Glutamatergic neuron (in vitro differentiated cells): ENCODE results near the gene SF3B2. TPM values are rescaled to one million over a fixed set of nuclear protein-coding genes. Genes with fewer than 3 reads are reported as not detected.
A peak's percentile ranks its signal among the peaks of the same experiment; 100 is the strongest.

Experiments used
- DNase-seq: peaks from one replicate; pipeline ENCODE4 v3.0.0; 2022
- H3K27ac Mint-ChIP-seq: one replicate; pipeline ENCODE4 v1.8.0; 2020; ENCODE audit warnings: mild to moderate bottlenecking, mixed read lengths, inconsistent platforms; ENCODE audit not compliant: unreplicated experiment
- H3K27me3 Mint-ChIP-seq: one replicate; pipeline ENCODE4 v1.8.0; 2020; ENCODE audit warnings: mild to moderate bottlenecking, moderate library complexity, mixed read lengths, inconsistent platforms; ENCODE audit not compliant: unreplicated experiment
- H3K36me3 Mint-ChIP-seq: one replicate; pipeline ENCODE4 v1.8.0; 2020; ENCODE audit warnings: mild to moderate bottlenecking, mixed read lengths, inconsistent platforms; ENCODE audit not compliant: unreplicated experiment
- H3K4me1 Mint-ChIP-seq: one replicate; pipeline ENCODE4 v1.8.0; 2020; ENCODE audit warnings: mild to moderate bottlenecking, low read depth, mixed read lengths, inconsistent platforms; ENCODE audit not compliant: unreplicated experiment
- H3K4me3 Mint-ChIP-seq: one replicate; pipeline ENCODE4 v1.8.0; 2020; ENCODE audit warnings: mild to moderate bottlenecking, mixed read lengths, inconsistent platforms; ENCODE audit not compliant: unreplicated experiment
- H3K9me3 Mint-ChIP-seq: one replicate; pipeline ENCODE4 v1.8.0; 2020; ENCODE audit warnings: mild to moderate bottlenecking, moderate library complexity, mixed read lengths, inconsistent platforms; ENCODE audit not compliant: unreplicated experiment
- CTCF ChIP-seq: fragments of 200-600 bp; sonication (generic); IDR thresholded peaks from one replicate; pipeline ENCODE4 v1.5.0; 2021; ENCODE audit not compliant: partially characterized antibody, unreplicated experiment
- total RNA-seq: library from RNA; stranded (reverse); fragmentation: NEBNext Ultra II Directional; extraction: Animal tissue kit (Norgen Biotek cat#: 25700); gene quantifications from one replicate; pipeline ENCODE4 v1.2.1, GENCODE V29; 2021; ENCODE audit not compliant: unreplicated experiment

SF3B2 gene
- total RNA-seq, 1 donor from 2014 or later: 187 TPM

- TF ChIP-seq CTCF: peak; percentile 96
- Mint-ChIP-seq H3K4me3 (no peak overlapping the region), H3K4me1 (peaks cover 7% of the 10 kb centered on the region), H3K9me3 (peaks cover 2% of the 10 kb centered on the region), H3K36me3 (no peaks in the 10 kb centered on the region), H3K27ac (no peak overlapping the region), H3K27me3 (peaks cover 5% of the 10 kb centered on the region)
- peak; percentile 88 for DNase-seq
Measured at GRCh38 chr11:66045177-66045639, 7.0 kb upstream of the SF3B2 start.

- peaks cover 4% of the 10 kb centered on the region for H3K9me3 Mint-ChIP-seq
- H3K27ac Mint-ChIP-seq: no peak overlapping the region
- peaks cover 7% of the 10 kb centered on the region for H3K27me3 Mint-ChIP-seq
- no peaks in the 10 kb centered on the region for H3K36me3 Mint-ChIP-seq
- H3K4me3 Mint-ChIP-seq: no peak overlapping the region
- peaks cover 16% of the 10 kb centered on the region for H3K4me1 Mint-ChIP-seq
- no peak for TF ChIP-seq CTCF
- no peak for DNase-seq
Measured at GRCh38 chr11:66046901-66047300, 5.3 kb upstream of the SF3B2 start.

- H3K36me3 Mint-ChIP-seq: no peaks in the 10 kb centered on the region
- peaks cover 8% of the 10 kb centered on the region for H3K27me3 Mint-ChIP-seq
- peak overlapping the region; percentile 68 for H3K4me3 Mint-ChIP-seq
- H3K4me1 Mint-ChIP-seq: peaks cover 17% of the 10 kb centered on the region
- H3K9me3 Mint-ChIP-seq: peaks cover 5% of the 10 kb centered on the region
- no peak for DNase-seq
- no peak overlapping the region for H3K27ac Mint-ChIP-seq
- no peak for TF ChIP-seq CTCF
Measured at GRCh38 chr11:66047541-66048365, 4.4 kb upstream of the SF3B2 start.

- DNase-seq: peak; percentile 55
- TF ChIP-seq CTCF: no peak
- peaks cover 22% of the 10 kb centered on the region for H3K4me1 Mint-ChIP-seq
- no peaks in the 10 kb centered on the region for H3K36me3 Mint-ChIP-seq
- H3K9me3 Mint-ChIP-seq: peaks cover 10% of the 10 kb centered on the region
- H3K27me3 Mint-ChIP-seq: peaks cover 8% of the 10 kb centered on the region
- no peak within 1 kb of the TSS for H3K27ac Mint-ChIP-seq
- H3K4me3 Mint-ChIP-seq: peak within 1 kb of the TSS; percentile 68
Measured at GRCh38 chr11:66048547-66049323, 3.4 kb upstream of the SF3B2 start, which contains the start of gene GAL3ST3. GAL3ST3 (minus strand) TSS chr11:66049161; CDS start chr11:66045415, 3,746 bp downstream.
